IPS-15b (cell line): ENCODE results near the gene RNF214.

ENCODE experiments used
- H3K27me3 ChIP-seq: one replicate; pipeline ENCODE4 v1.6.1; 2013; ENCODE audit warnings: low read length; ENCODE audit not compliant: control insufficient read depth, insufficient read depth
- H3K36me3 ChIP-seq: one replicate; pipeline ENCODE4 v1.6.1; 2013; ENCODE audit warnings: low read length; ENCODE audit not compliant: control insufficient read depth, insufficient read depth
- H3K4me1 ChIP-seq: one replicate; pipeline ENCODE4 v1.6.1; 2013; ENCODE audit warnings: mild to moderate bottlenecking, low read length; ENCODE audit not compliant: control insufficient read depth, insufficient read depth
- H3K4me3 ChIP-seq: one replicate; pipeline ENCODE4 v1.5.1; 2013; ENCODE audit warnings: low read depth, low read length
- H3K9ac ChIP-seq: one replicate; pipeline ENCODE4 v1.6.1; 2013; ENCODE audit warnings: low read depth, mild to moderate bottlenecking, low read length
- H3K9me3 ChIP-seq: one replicate; pipeline ENCODE4 v1.6.1; 2013; ENCODE audit warnings: mild to moderate bottlenecking, low read length; ENCODE audit not compliant: control insufficient read depth, insufficient read depth

Gene RNF214

GRCh38 chr11:117191680-117192400, 40.6 kb upstream of the RNF214 start:
- Histone ChIP-seq H3K27me3 (no peaks in the 10 kb centered on the region), H3K36me3 (peaks cover 49% of the 10 kb centered on the region), H3K9ac (no peak overlapping the region), H3K9me3 (no peaks in the 10 kb centered on the region), H3K4me3 (no peak overlapping the region), H3K4me1 (no peaks in the 10 kb centered on the region)

- Histone ChIP-seq H3K9me3 (no peaks in the 10 kb centered on the region), H3K36me3 (peaks cover 48% of the 10 kb centered on the region), H3K4me3 (no peak overlapping the region), H3K27me3 (no peaks in the 10 kb centered on the region), H3K4me1 (no peaks in the 10 kb centered on the region), H3K9ac (no peak overlapping the region)
Measured at GRCh38 chr11:117192401-117192875, 40.0 kb upstream of the RNF214 start.

GRCh38 chr11:117193130-117194020, 39.1 kb upstream of the RNF214 start:
- Histone ChIP-seq H3K36me3 (peaks cover 43% of the 10 kb centered on the region), H3K9me3 (no peaks in the 10 kb centered on the region), H3K4me3 (no peak overlapping the region), H3K27me3 (no peaks in the 10 kb centered on the region), H3K9ac (no peak overlapping the region), H3K4me1 (peaks cover 7% of the 10 kb centered on the region)

GRCh38 chr11:117194267-117194666, 38.2 kb upstream of the RNF214 start:
- Histone ChIP-seq H3K4me1 (peaks cover 9% of the 10 kb centered on the region), H3K9me3 (no peaks in the 10 kb centered on the region), H3K27me3 (no peaks in the 10 kb centered on the region), H3K4me3 (no peak overlapping the region), H3K9ac (no peak overlapping the region), H3K36me3 (peaks cover 34% of the 10 kb centered on the region)

- Histone ChIP-seq H3K9ac (no peak overlapping the region), H3K27me3 (no peaks in the 10 kb centered on the region), H3K9me3 (no peaks in the 10 kb centered on the region), H3K4me1 (peaks cover 15% of the 10 kb centered on the region), H3K4me3 (no peak overlapping the region), H3K36me3 (peaks cover 25% of the 10 kb centered on the region)
Measured at GRCh38 chr11:117195258-117195657, 37.2 kb upstream of the RNF214 start.

GRCh38 chr11:117195761-117196160, 36.7 kb upstream of the RNF214 start:
- H3K9ac ChIP-seq: no peak overlapping the region
- H3K27me3 ChIP-seq: no peaks in the 10 kb centered on the region
- H3K36me3 ChIP-seq: peaks cover 22% of the 10 kb centered on the region
- H3K9me3 ChIP-seq: no peaks in the 10 kb centered on the region
- H3K4me3 ChIP-seq: no peak overlapping the region
- peaks cover 18% of the 10 kb centered on the region for H3K4me1 ChIP-seq

- no peaks in the 10 kb centered on the region for H3K9me3 ChIP-seq
- H3K4me1 ChIP-seq: peaks cover 18% of the 10 kb centered on the region
- no peaks in the 10 kb centered on the region for H3K27me3 ChIP-seq
- no peak overlapping the region for H3K9ac ChIP-seq
- H3K4me3 ChIP-seq: no peak overlapping the region
- H3K36me3 ChIP-seq: peaks cover 19% of the 10 kb centered on the region
Measured at GRCh38 chr11:117197006-117197405, 35.5 kb upstream of the RNF214 start.

GRCh38 chr11:117197516-117198456, 34.7 kb upstream of the RNF214 start:
- peak overlapping the region; percentile 54 for H3K4me3 ChIP-seq
- peaks cover 14% of the 10 kb centered on the region for H3K36me3 ChIP-seq
- H3K4me1 ChIP-seq: peaks cover 18% of the 10 kb centered on the region
- H3K9me3 ChIP-seq: no peaks in the 10 kb centered on the region
- H3K27me3 ChIP-seq: no peaks in the 10 kb centered on the region
- peak overlapping the region; percentile 38 for H3K9ac ChIP-seq

GRCh38 chr11:117198613-117199012, 33.9 kb upstream of the RNF214 start:
- Histone ChIP-seq H3K9ac (peak overlapping the region; percentile 38), H3K36me3 (peaks cover 15% of the 10 kb centered on the region), H3K9me3 (no peaks in the 10 kb centered on the region), H3K4me1 (peaks cover 18% of the 10 kb centered on the region), H3K27me3 (no peaks in the 10 kb centered on the region), H3K4me3 (peak overlapping the region; percentile 54)

- Histone ChIP-seq H3K9ac (peak within 1 kb of the TSS; percentile 81), H3K36me3 (peaks cover 15% of the 10 kb centered on the region), H3K4me1 (peaks cover 18% of the 10 kb centered on the region), H3K4me3 (peak within 1 kb of the TSS; percentile 54), H3K9me3 (no peaks in the 10 kb centered on the region), H3K27me3 (no peaks in the 10 kb centered on the region)
Measured at GRCh38 chr11:117199053-117199915, 33.2 kb upstream of the RNF214 start, which contains the start of gene TAGLN. TSS of gene TAGLN (plus strand) at chr11:117199370. CDS start at chr11:117203014, 3,644 bp downstream.
